Ascending aorta (tissue), 2 donors: Measurements from ENCODE around the gene MIEN1. TPM values are rescaled to one million over a fixed set of nuclear protein-coding genes. Genes with fewer than 3 reads are reported as not detected.
"Not testable (repeated sequence)": the region's sequence is repeated elsewhere in the genome, so short reads cannot be mapped to it uniquely, and the experiment has no call there.

Source experiments
- DNase-seq, 2 donors: peaks; one replicate each; pipeline ENCODE4 v3.0.0-alpha.2; 2019; ENCODE audit warnings: low spot score in 2 of 2
- H3K27ac ChIP-seq, 2 donors: fragments of 200-600 bp; sonication (generic); one replicate each; pipeline ENCODE4 v1.5.1; 2016 to 2017; ENCODE audit warnings: mild to moderate bottlenecking in 1 of 2
- H3K27me3 ChIP-seq: fragments of 200-600 bp; sonication (generic); one replicate; pipeline ENCODE4 v1.5.1; 2017
- H3K36me3 ChIP-seq, 2 donors: fragments of 200-600 bp; sonication (generic); one replicate each; pipeline ENCODE4 v1.5.1; 2016
- H3K4me1 ChIP-seq, 2 donors: fragments of 200-600 bp; sonication (generic); one replicate each; pipeline ENCODE4 v1.5.1; 2016 to 2017; ENCODE audit warnings: mild to moderate bottlenecking in 1 of 2
- H3K4me3 ChIP-seq, 2 donors: fragments of 200-600 bp; sonication (generic); one replicate each; pipeline ENCODE4 v1.5.1; 2016 to 2017; ENCODE audit warnings: mild to moderate bottlenecking in 1 of 2
- H3K9me3 ChIP-seq, 2 donors: fragments of 200-600 bp; sonication (generic); one replicate each; pipeline ENCODE4 v1.5.1; 2016
- CTCF ChIP-seq, 3 experiments: fragments of 200-600 bp in 2 of 3; fragments of 450-650 bp in 1 of 3; sonication (generic) in 2 of 3; IDR thresholded peaks; one replicate each; pipeline ENCODE4 v1.5.1; 2016 to 2019; ENCODE audit warnings: antibody characterized with exemption in 3 of 3, mild to moderate bottlenecking in 1 of 3, moderate library complexity in 1 of 3
- intact Hi-C: fragments of 100-400 bp; cut with DNase I; formaldehyde crosslinking; loops from one replicate; pipeline ENCODE4 v1.15.1; 2023
- total RNA-seq: library from RNA; depleted of rRNA; stranded (reverse); fragments of >200 nt; gene quantifications from one replicate; pipeline ENCODE4 v1.1.0, GENCODE V29; 2016

The MIEN1 gene
- total RNA-seq, 1 donor from 2014 or later, result 64.2 TPM

DNA sequence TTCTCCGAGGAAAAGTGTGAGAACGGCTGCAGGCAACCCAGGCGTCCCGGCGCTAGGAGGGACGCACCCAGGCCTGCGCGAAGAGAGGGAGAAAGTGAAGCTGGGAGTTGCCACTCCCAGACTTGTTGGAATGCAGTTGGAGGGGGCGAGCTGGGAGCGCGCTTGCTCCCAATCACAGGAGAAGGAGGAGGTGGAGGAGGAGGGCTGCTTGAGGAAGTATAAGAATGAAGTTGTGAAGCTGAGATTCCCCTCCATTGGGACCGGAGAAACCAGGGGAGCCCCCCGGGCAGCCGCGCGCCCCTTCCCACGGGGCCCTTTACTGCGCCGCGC is 30.5 kb downstream of the MIEN1 start, which contains the start of gene ERBB2:
TSS of gene ERBB2 (plus strand) at position 247 of the 330 bp plus-strand sequence. CDS start 175 bp downstream, outside the sequence.
- no peak for TF ChIP-seq CTCF (IDR thresholded peaks at IDR 0.05)
- H3K27me3 ChIP-seq, result no peaks in the 10 kb centered on the region
- DNase-seq, result peak in 1 of 2 donors; percentile 90
- intact Hi-C loops, result loop anchor here (1.0 kb wide), 1 partner anchor 11 kb away; the partner anchor contains the start of gene PGAP3
- H3K9me3 ChIP-seq, result no peaks in the 10 kb centered on the region
- peaks cover 0 to 21% of the 10 kb centered on the region in 2 donors for H3K4me1 ChIP-seq
- no peaks in the 10 kb centered on the region for H3K36me3 ChIP-seq
- peak within 1 kb of the TSS; percentile 84 for H3K4me3 ChIP-seq
- H3K27ac ChIP-seq, result peak within 1 kb of the TSS; percentile 87 to 91

- H3K27ac ChIP-seq, result peak overlapping the region; percentile 87 to 91
Observed at GRCh38 chr17:39699157-39699817, 31.0 kb downstream of the MIEN1 start.

DNA sequence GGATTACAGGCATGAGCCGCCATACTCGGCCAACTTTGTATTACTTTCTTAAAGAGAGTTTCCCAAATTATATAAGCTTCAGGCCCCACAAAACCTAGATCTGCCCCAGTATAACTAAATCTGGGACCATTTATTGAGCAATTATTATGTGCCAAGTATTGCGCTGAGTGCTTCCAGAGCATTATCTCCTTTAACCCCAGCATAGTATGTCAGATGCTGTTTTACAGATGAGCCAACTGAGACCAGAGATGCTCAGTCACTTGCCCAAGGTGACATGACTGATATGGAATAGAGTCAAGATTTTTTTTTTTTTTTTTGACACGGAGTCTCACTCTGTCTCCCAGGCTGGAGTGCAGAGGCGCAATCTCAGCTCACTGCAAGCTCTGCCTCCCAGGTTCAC is 32.4 kb downstream of the MIEN1 start:
- no peak for DNase-seq
- no peak for TF ChIP-seq CTCF (IDR thresholded peaks at IDR 0.05)
- Histone ChIP-seq H3K9me3 (no peaks in the 10 kb centered on the region), H3K27ac (no peak overlapping the region), H3K27me3 (no peaks in the 10 kb centered on the region), H3K4me1 (peaks cover 0 to 13% of the 10 kb centered on the region in 2 donors), H3K4me3 (no peak overlapping the region), H3K36me3 (no peaks in the 10 kb centered on the region)
- intact Hi-C loops, result no loop called here

More at GRCh38 chr17:39699157-39699817, 31.0 kb downstream of the MIEN1 start:
- H3K9me3 ChIP-seq, H3K27me3 ChIP-seq, intact Hi-C loops, DNase-seq, H3K36me3 ChIP-seq: not testable (repeated sequence)
- H3K4me1 ChIP-seq, result peaks cover 0 to 17% of the 10 kb centered on the region in 2 donors
- peak overlapping the region; percentile 84 for H3K4me3 ChIP-seq

- no peak for TF ChIP-seq CTCF (IDR thresholded peaks at IDR 0.05)
- no peak for DNase-seq
- peaks cover 0 to 9% of the 10 kb centered on the region in 2 donors for H3K4me1 ChIP-seq
- H3K27me3 ChIP-seq, result no peaks in the 10 kb centered on the region
- intact Hi-C loops, result no loop called here
- H3K27ac ChIP-seq, result no peak overlapping the region
- H3K36me3 ChIP-seq, result no peaks in the 10 kb centered on the region
- H3K9me3 ChIP-seq, result no peaks in the 10 kb centered on the region
- H3K4me3 ChIP-seq, result no peak overlapping the region
Observed at GRCh38 chr17:39696731-39697130, 33.6 kb downstream of the MIEN1 start.

DNA sequence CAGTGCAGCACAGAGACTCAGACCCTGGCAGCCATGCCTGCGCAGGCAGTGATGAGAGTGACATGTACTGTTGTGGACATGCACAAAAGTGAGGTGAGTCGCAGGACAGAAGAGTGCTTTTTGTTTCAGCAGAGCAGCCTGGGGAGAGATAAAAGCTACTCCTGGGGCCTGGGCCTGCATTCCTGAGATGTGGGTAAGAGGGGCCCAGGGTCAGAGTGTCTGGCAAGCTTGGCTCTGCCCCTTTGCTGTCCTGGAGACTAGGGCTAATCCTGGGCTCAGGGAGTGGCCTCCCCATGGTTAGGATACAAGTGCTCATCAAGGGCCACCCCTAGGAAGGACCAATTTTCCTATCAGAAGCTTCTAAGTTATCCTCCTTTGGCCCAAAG is 35.2 kb downstream of the MIEN1 start:
- Histone ChIP-seq H3K27me3 (no peaks in the 10 kb centered on the region), H3K27ac (no peak overlapping the region), H3K9me3 (no peaks in the 10 kb centered on the region), H3K4me3 (no peak overlapping the region), H3K4me1 (peaks cover 0 to 5% of the 10 kb centered on the region in 2 donors), H3K36me3 (no peaks in the 10 kb centered on the region)
- no peak for DNase-seq
- intact Hi-C loops, result no loop called here
- TF ChIP-seq CTCF (IDR thresholded peaks at IDR 0.05), result no peak

GRCh38 chr17:39694593-39694992 is 35.7 kb downstream of the MIEN1 start:
- no peak overlapping the region for H3K27ac ChIP-seq
- peaks cover 0 to 5% of the 10 kb centered on the region in 2 donors for H3K4me1 ChIP-seq
- no peak for TF ChIP-seq CTCF (IDR thresholded peaks at IDR 0.05)
- no peaks in the 10 kb centered on the region for H3K9me3 ChIP-seq
- intact Hi-C loops, result no loop called here
- no peaks in the 10 kb centered on the region for H3K27me3 ChIP-seq
- H3K4me3 ChIP-seq, result no peak overlapping the region
- no peaks in the 10 kb centered on the region for H3K36me3 ChIP-seq
- DNase-seq, result no peak
